HepG2 (cell line): ENCODE measurements around the gene CRYBA2. TPM values are rescaled to one million over a fixed set of nuclear protein-coding genes. Genes with fewer than 3 reads are reported as not detected.

Experiments used
- ATAC-seq: fragments of 200-7000 bp; cut with Tn5 transposase; 3 replicates; pipeline ENCODE4 v1.9.1; 2020; ENCODE audit warnings: mild to moderate bottlenecking, moderate library complexity
- BruUV-seq: library from RNA; stranded (reverse); fragments of 400-500 nt; replicated peaks from 2 replicates; lab custom pipeline; 2021; lab: Mats Ljungman, UMichigan
- CTCF ChIA-PET: fragments of 300-600 bp; formaldehyde crosslinking; extraction: SDS; loops from one replicate; lab custom pipeline; 2021; ENCODE audit warnings: low total read pairs, inconsistent platforms, low intra/inter-chr PET ratio; lab: Yijun Ruan, JAX
- POLR2A ChIA-PET: fragments of 350-600 bp; sonication (Branson Sonifier 250); formaldehyde crosslinking; loops from one replicate; lab custom pipeline; 2020; ENCODE audit warnings: antibody characterized with exemption, inconsistent platforms; lab: Yijun Ruan, JAX
- DNase-seq: peaks from one replicate; pipeline ENCODE4 v3.0.0-alpha.2; 2015; ENCODE audit warnings: low spot score
- FAIRE-seq: peaks from 3 replicates; lab custom pipeline; 2011; peaks lifted over from hg19 to GRCh38; lab: Jason Lieb, UNC
- H2AFZ ChIP-seq: one replicate; pipeline ENCODE4 v1.6.1; 2011; ENCODE audit warnings: low read length, inconsistent platforms
- H3K27ac ChIP-seq: fragments of 300-600 bp; 3 replicates; pipeline ENCODE4 v1.8.0; 2011; ENCODE audit warnings: mixed run types, mild to moderate bottlenecking, mixed read lengths, low read length, inconsistent platforms; ENCODE audit not compliant: insufficient read depth; ENCODE audit errors: extremely low read length
- H3K27me3 ChIP-seq, 2 experiments: fragments of 200-600 bp in 1 of 2; 2 replicates in 1 of 2; 3 replicates in 1 of 2; pipeline versions ENCODE4 v1.6.0 to v1.8.0; 2011; ENCODE audit warnings: low read length in 2 of 2, mild to moderate bottlenecking in 2 of 2, moderate library complexity in 2 of 2, inconsistent platforms in 1 of 2; ENCODE audit not compliant: insufficient read depth in 2 of 2, control insufficient read depth in 1 of 2
- H3K36me3 ChIP-seq, 2 experiments: fragments of 200-600 bp in 1 of 2; replicated peaks in 1 of 2; 2 replicates in 1 of 2; 3 replicates in 1 of 2; pipeline versions ENCODE4 v1.5.1 to v1.8.0; 2011; ENCODE audit warnings: low read length in 2 of 2, inconsistent platforms in 1 of 2; ENCODE audit not compliant: insufficient read depth in 2 of 2, control insufficient read depth in 1 of 2
- H3K4me1 ChIP-seq: 2 replicates; pipeline ENCODE4 v1.5.1; 2012; ENCODE audit warnings: low read length, inconsistent platforms; ENCODE audit not compliant: insufficient read depth
- H3K4me2 ChIP-seq: 2 replicates; pipeline ENCODE4 v1.6.0; 2011; ENCODE audit warnings: low read depth, low read length, inconsistent platforms
- H3K4me3 ChIP-seq, 3 experiments: fragments of 200-600 bp in 1 of 3; sonication (generic), shearing (Covaris generic) in 1 of 3; replicated peaks in 1 of 3; 2 replicates each; pipeline ENCODE4 v1.5.1; 2011 to 2016; ENCODE audit warnings: low read length in 3 of 3, inconsistent platforms in 2 of 3, low read depth in 2 of 3, mild to moderate bottlenecking in 2 of 3, control low read depth in 1 of 3, mixed read lengths in 1 of 3; ENCODE audit not compliant: insufficient read depth in 1 of 3
- H3K79me2 ChIP-seq: one replicate; pipeline ENCODE4 v1.6.1; 2011; ENCODE audit warnings: low read length, inconsistent platforms; ENCODE audit not compliant: insufficient read depth
- H3K9ac ChIP-seq: 2 replicates; pipeline ENCODE4 v1.6.0; 2011; ENCODE audit warnings: mild to moderate bottlenecking, low read depth, low read length, inconsistent platforms; ENCODE audit not compliant: insufficient read depth
- H3K9me3 ChIP-seq: 2 replicates; pipeline ENCODE4 v1.5.1; 2012; ENCODE audit warnings: mild to moderate bottlenecking, low read length
- H4K20me1 ChIP-seq: 2 replicates; pipeline ENCODE4 v1.6.0; 2011; ENCODE audit warnings: inconsistent platforms, mild to moderate bottlenecking, low read length, moderate library complexity; ENCODE audit not compliant: insufficient read depth
- ARNT ChIP-seq: fragments of 450-650 bp; IDR thresholded peaks from 2 replicates; pipeline ENCODE4 v1.6.1; 2017
- CEBPB ChIP-seq: IDR thresholded peaks from 2 replicates; pipeline ENCODE4 v1.6.1; 2011; ENCODE audit warnings: low read depth, low read length, improper control_type of control experiment, borderline replicate concordance
- CENPX ChIP-seq: sonication (generic); formaldehyde crosslinking; IDR thresholded peaks from 2 replicates; pipeline ENCODE4 v1.9.0; 2021; ENCODE audit warnings: mild to moderate bottlenecking, missing genetic modification reagents, moderate library complexity
- GFI1 ChIP-seq: sonication (generic); formaldehyde crosslinking; IDR thresholded peaks from 2 replicates; pipeline ENCODE4 v1.5.0; 2020; ENCODE audit warnings: missing genetic modification reagents, mild to moderate bottlenecking, borderline replicate concordance
- HNF4A ChIP-seq: sonication (generic); formaldehyde crosslinking; IDR thresholded peaks from 2 replicates; pipeline ENCODE4 v1.4.0; 2020; ENCODE audit warnings: missing genetic modification reagents
- MIER2 ChIP-seq: IDR thresholded peaks from 2 replicates; pipeline ENCODE4 v1.6.1; 2016; ENCODE audit warnings: missing biosample characterization, missing genetic modification reagents
- ZNF644 ChIP-seq: IDR thresholded peaks from 2 replicates; pipeline ENCODE4 v1.6.1; 2016; ENCODE audit warnings: low read depth
- WGBS: methylation state at CpG from one replicate; pipeline ENCODE4 v1.1.6; 2017; ENCODE audit warnings: low lambda C conversion rate; 5-methylcytosine and 5-hydroxymethylcytosine counted together
- in situ Hi-C: cut with HindIII; loops from 2 replicates; pipeline ENCODE4 v1.10.0; 2017; ENCODE audit warnings: low pct_unique_long_range_greater_than_20kb; ENCODE audit not compliant: extremely low pct_ligation_motif_present
- intact Hi-C: fragments of 100-400 bp; cut with micrococcal nuclease; formaldehyde crosslinking; loops from one replicate; pipeline ENCODE4 v1.10.0; 2022; ENCODE audit not compliant: unreplicated experiment
- polyA plus RNA-seq, 8 experiments: library from polyadenylated mRNA; depleted of rRNA in 3 of 8; stranded (reverse) in 7 of 8; unstranded in 1 of 8; fragments of >200 nt; fragmentation: Illumina TruSeq in 4 of 8; extraction: Trizol in 4 of 8; gene quantifications; 2 replicates each; pipeline versions ENCODE4 v1.2.1 to v1.2.3, GENCODE V29; 2011 to 2016; ENCODE audit warnings: low read depth in 4 of 8, missing spikeins in 1 of 8, mixed read lengths in 1 of 8; ENCODE audit not compliant: insufficient read depth in 1 of 8
- total RNA-seq, 5 experiments: library from RNA; depleted of rRNA; stranded (reverse); fragments of >200 nt; fragmentation: Illumina TruSeq; extraction: Trizol; gene quantifications; 2 replicates each; pipeline ENCODE4 v1.2.3, GENCODE V29; 2016; ENCODE audit warnings: low read depth in 1 of 5
- TF ChIP-seq, protein P1 (sequence below): sonication (generic); formaldehyde crosslinking; IDR thresholded peaks from 2 replicates; pipeline ENCODE4 v1.4.0; 2020; ENCODE audit warnings: missing genetic modification reagents, borderline replicate concordance
- TF ChIP-seq, protein P2 (sequence below): IDR thresholded peaks from 2 replicates; pipeline ENCODE4 v1.6.1; 2012; ENCODE audit warnings: inconsistent platforms

CRYBA2 gene
- total and polyA plus RNA-seq, 2 of the 13 experiments (the other 11 are each of a cell fraction or from before 2014, with no cell fraction given), result not detected

DNA sequence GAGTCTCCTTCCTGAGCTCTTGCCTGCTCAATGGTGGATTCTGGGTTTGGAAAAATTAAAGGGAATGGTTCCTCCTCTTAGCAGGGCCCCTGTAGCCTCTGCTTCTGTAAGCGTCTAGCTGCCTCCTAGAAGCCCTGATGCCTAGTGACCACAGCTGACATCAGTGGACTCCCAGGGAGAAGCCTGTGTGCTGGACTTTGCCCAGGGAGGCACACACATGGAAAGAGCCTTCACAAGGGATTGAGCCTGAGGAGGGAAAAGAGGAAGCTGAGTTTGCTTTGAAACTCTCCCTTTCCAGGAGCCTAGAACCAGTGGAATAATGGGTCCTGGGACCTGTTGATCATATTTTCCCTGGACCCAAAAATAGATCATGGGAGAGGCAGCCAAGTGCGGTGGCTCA, 49.5 kb upstream of the CRYBA2 start:
- ChIA-PET CTCF (no interaction called here), POLR2A (no interaction called here)
- in situ Hi-C loops (loop anchor here (5.0 kb wide), 1 partner anchor 265 kb away; the partner anchor contains the start of gene PTPRN), intact Hi-C loops (no loop called here)
- TF ChIP-seq HNF4A, result peak; percentile 53
- TF ChIP-seq ARNT, result no peak
- TF ChIP-seq CENPX (CRISPR knock-in tag), result no peak
- TF ChIP-seq CEBPB, result no peak
- TF ChIP-seq, protein P1, sequence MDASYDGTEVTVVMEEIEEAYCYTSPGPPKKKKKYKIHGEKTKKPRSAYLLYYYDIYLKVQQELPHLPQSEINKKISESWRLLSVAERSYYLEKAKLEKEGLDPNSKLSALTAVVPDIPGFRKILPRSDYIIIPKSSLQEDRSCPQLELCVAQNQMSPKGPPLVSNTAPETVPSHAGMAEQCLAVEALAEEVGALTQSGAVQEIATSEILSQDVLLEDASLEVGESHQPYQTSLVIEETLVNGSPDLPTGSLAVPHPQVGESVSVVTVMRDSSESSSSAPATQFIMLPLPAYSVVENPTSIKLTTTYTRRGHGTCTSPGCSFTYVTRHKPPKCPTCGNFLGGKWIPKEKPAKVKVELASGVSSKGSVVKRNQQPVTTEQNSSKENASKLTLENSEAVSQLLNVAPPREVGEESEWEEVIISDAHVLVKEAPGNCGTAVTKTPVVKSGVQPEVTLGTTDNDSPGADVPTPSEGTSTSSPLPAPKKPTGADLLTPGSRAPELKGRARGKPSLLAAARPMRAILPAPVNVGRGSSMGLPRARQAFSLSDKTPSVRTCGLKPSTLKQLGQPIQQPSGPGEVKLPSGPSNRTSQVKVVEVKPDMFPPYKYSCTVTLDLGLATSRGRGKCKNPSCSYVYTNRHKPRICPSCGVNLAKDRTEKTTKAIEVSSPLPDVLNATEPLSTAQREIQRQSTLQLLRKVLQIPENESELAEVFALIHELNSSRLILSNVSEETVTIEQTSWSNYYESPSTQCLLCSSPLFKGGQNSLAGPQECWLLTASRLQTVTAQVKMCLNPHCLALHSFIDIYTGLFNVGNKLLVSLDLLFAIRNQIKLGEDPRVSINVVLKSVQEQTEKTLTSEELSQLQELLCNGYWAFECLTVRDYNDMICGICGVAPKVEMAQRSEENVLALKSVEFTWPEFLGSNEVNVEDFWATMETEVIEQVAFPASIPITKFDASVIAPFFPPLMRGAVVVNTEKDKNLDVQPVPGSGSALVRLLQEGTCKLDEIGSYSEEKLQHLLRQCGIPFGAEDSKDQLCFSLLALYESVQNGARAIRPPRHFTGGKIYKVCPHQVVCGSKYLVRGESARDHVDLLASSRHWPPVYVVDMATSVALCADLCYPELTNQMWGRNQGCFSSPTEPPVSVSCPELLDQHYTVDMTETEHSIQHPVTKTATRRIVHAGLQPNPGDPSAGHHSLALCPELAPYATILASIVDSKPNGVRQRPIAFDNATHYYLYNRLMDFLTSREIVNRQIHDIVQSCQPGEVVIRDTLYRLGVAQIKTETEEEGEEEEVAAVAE (CRISPR knock-in tag), result no peak
- TF ChIP-seq, protein P2, sequence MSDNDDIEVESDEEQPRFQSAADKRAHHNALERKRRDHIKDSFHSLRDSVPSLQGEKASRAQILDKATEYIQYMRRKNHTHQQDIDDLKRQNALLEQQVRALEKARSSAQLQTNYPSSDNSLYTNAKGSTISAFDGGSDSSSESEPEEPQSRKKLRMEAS, result no peak
- no peak for TF ChIP-seq GFI1 (CRISPR knock-in tag)
- peak; percentile 61; the same call in 1 of the 2 replicates for TF ChIP-seq ZNF644
- peak; percentile 77; the same call in 1 of the 2 replicates for TF ChIP-seq MIER2 (CRISPR knock-in tag)
- 0 out of 2 replicates have a peak, but pooled peaks cover 6% of the 10 kb centered on the region for H4K20me1 ChIP-seq
- H3K4me3 ChIP-seq, result no peak overlapping the region
- no peak for FAIRE-seq
- WGBS, result 32% methylated on average over 1 of the region's 2 CpGs
- ATAC-seq, result peak; percentile 76
- no TSS peak for BruUV-seq
- H3K36me3 ChIP-seq, result no peaks in the 10 kb centered on the region
- H3K4me1 ChIP-seq, result peaks cover 18% of the 10 kb centered on the region
- no peak overlapping the region for H3K27ac ChIP-seq
- H3K27me3 ChIP-seq, result peaks cover 5 to 40% of the 10 kb centered on the region in 2 experiments; a peak in 4 of 5 replicates
- H2AFZ ChIP-seq, result no peak overlapping the region
- H3K9me3 ChIP-seq, result no peaks in the 10 kb centered on the region
- H3K79me2 ChIP-seq, result no peaks in the 10 kb centered on the region
- no peak overlapping the region for H3K4me2 ChIP-seq
- H3K9ac ChIP-seq, result no peak overlapping the region
- DNase-seq, result no peak
